Activated CD4-positive, alpha-beta T cell treated with anti-CD3 and anti-CD28 coated beads, Interleukin-2, amount 10 ng/mL, durations not matched to agents 24 days and 14 days (primary cell): ENCODE measurements around the gene LRTM1. TPM values are rescaled to one million over a fixed set of nuclear protein-coding genes. Genes with fewer than 3 reads are reported as not detected.

Experiments
- DNase-seq: peaks from one replicate; pipeline ENCODE4 v3.0.0; 2022
- H3K27ac Mint-ChIP-seq: one replicate; pipeline ENCODE4 v1.8.0; 2022; ENCODE audit warnings: mild to moderate bottlenecking, mixed read lengths
- H3K27me3 Mint-ChIP-seq: one replicate; pipeline ENCODE4 v1.8.0; 2022; ENCODE audit warnings: mixed read lengths
- H3K36me3 Mint-ChIP-seq: one replicate; pipeline ENCODE4 v1.8.0; 2022; ENCODE audit warnings: low read depth, mild to moderate bottlenecking, mixed read lengths
- H3K4me1 Mint-ChIP-seq: one replicate; pipeline ENCODE4 v1.8.0; 2021; ENCODE audit warnings: mixed read lengths
- H3K4me3 Mint-ChIP-seq: one replicate; pipeline ENCODE4 v1.8.0; 2022; ENCODE audit warnings: mild to moderate bottlenecking, moderate library complexity, mixed read lengths
- H3K9me3 Mint-ChIP-seq: one replicate; pipeline ENCODE4 v1.8.0; 2021; ENCODE audit warnings: mixed read lengths
- intact Hi-C: fragments of 100-400 bp; cut with micrococcal nuclease; formaldehyde crosslinking; loops from one replicate; pipeline ENCODE4 v1.15.1; 2023
- total RNA-seq: library from RNA; stranded (reverse); gene quantifications from 2 replicates; pipeline ENCODE4 v1.2.3, GENCODE V29; 2022

The LRTM1 gene
- total RNA-seq, 1 donor from 2014 or later, result not detected

DNA sequence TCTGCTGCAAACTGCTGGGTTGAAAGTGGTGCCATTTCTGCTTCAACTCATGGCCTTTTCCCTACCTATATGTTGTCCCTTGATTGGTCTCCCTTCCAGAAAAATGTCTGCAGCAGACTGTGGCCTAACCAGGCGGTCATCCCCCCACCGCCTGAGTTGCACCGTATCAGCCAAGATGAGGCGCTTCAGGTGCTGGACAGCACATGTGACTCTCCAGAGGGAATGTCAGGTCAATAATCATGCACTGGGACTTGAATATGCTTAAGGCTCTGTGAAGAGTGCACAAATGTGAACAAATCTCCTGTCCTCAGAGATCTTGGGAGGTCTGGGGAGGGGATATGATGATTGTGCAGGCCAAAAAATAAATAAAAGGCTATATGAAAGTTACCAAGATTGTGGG, 32.2 kb downstream of the LRTM1 start:
- Mint-ChIP-seq H3K4me3 (no peak overlapping the region), H3K27me3 (no peaks in the 10 kb centered on the region), H3K9me3 (no peaks in the 10 kb centered on the region), H3K4me1 (no peaks in the 10 kb centered on the region), H3K36me3 (no peaks in the 10 kb centered on the region), H3K27ac (no peak overlapping the region)
- intact Hi-C loops, result no loop called here
- no peak for DNase-seq

GRCh38 chr3:54892168-54892567, 35.7 kb downstream of the LRTM1 start:
- no peaks in the 10 kb centered on the region for H3K36me3 Mint-ChIP-seq
- H3K4me1 Mint-ChIP-seq, result no peaks in the 10 kb centered on the region
- H3K27ac Mint-ChIP-seq, result no peak overlapping the region
- no peaks in the 10 kb centered on the region for H3K9me3 Mint-ChIP-seq
- no peak for DNase-seq
- no peak overlapping the region for H3K4me3 Mint-ChIP-seq
- no peaks in the 10 kb centered on the region for H3K27me3 Mint-ChIP-seq
- intact Hi-C loops, result no loop called here

DNA sequence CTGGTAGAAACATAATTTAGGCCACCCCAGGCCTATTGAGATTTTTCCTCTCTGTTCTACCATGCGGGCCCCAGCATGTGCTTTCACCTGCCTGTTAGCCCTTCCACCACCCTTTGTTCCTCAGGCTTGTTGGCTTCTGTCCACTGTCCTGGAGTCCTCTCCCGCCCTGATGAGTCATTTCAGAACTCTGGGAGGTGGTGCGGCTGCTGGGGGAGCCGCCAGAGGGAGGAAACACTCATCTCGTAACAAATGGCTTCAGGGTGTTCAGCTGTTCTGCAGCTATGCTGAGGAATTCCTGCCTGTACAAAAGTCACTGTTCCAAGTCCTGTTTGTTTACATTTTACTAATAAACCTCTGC, 36.3 kb downstream of the LRTM1 start:
- H3K4me1 Mint-ChIP-seq, result no peaks in the 10 kb centered on the region
- no peaks in the 10 kb centered on the region for H3K9me3 Mint-ChIP-seq
- intact Hi-C loops, result no loop called here
- no peaks in the 10 kb centered on the region for H3K27me3 Mint-ChIP-seq
- H3K36me3 Mint-ChIP-seq, result no peaks in the 10 kb centered on the region
- no peak overlapping the region for H3K27ac Mint-ChIP-seq
- H3K4me3 Mint-ChIP-seq, result no peak overlapping the region
- no peak for DNase-seq

DNA sequence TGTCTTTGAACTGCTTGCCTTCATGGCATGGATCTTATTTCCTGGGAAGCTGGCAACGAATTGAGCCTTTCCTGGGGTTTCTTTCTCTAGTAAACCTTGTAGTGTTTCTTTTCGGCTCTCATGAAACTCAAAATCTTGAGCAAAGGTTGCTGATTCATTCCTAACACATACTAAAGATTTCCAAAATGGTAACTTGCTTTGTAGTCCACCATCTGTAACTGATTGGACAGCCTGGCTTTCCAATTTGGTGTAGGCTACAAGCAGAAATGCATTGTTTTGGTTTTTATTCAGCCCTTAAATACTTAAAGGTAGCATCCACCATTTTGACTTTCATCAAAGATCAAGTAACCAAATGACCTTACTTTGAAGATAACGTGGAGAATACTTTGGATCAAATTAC, 38.1 kb downstream of the LRTM1 start:
- Mint-ChIP-seq H3K27me3 (no peaks in the 10 kb centered on the region), H3K9me3 (no peaks in the 10 kb centered on the region), H3K4me1 (no peaks in the 10 kb centered on the region), H3K4me3 (no peak overlapping the region), H3K36me3 (no peaks in the 10 kb centered on the region), H3K27ac (no peak overlapping the region)
- DNase-seq, result no peak
- intact Hi-C loops, result no loop called here

- intact Hi-C loops, result no loop called here
- no peak overlapping the region for H3K4me3 Mint-ChIP-seq
- H3K27me3 Mint-ChIP-seq, result no peaks in the 10 kb centered on the region
- no peaks in the 10 kb centered on the region for H3K9me3 Mint-ChIP-seq
- H3K27ac Mint-ChIP-seq, result no peak overlapping the region
- H3K4me1 Mint-ChIP-seq, result no peaks in the 10 kb centered on the region
- no peaks in the 10 kb centered on the region for H3K36me3 Mint-ChIP-seq
- no peak for DNase-seq
Measured at GRCh38 chr3:54888873-54889272, 39.0 kb downstream of the LRTM1 start.

GRCh38 chr3:54888162-54888561, 39.7 kb downstream of the LRTM1 start:
- intact Hi-C loops, result no loop called here
- H3K27me3 Mint-ChIP-seq, result no peaks in the 10 kb centered on the region
- no peak for DNase-seq
- H3K4me1 Mint-ChIP-seq, result no peaks in the 10 kb centered on the region
- H3K9me3 Mint-ChIP-seq, result no peaks in the 10 kb centered on the region
- no peaks in the 10 kb centered on the region for H3K36me3 Mint-ChIP-seq
- H3K27ac Mint-ChIP-seq, result no peak overlapping the region
- H3K4me3 Mint-ChIP-seq, result no peak overlapping the region

DNA sequence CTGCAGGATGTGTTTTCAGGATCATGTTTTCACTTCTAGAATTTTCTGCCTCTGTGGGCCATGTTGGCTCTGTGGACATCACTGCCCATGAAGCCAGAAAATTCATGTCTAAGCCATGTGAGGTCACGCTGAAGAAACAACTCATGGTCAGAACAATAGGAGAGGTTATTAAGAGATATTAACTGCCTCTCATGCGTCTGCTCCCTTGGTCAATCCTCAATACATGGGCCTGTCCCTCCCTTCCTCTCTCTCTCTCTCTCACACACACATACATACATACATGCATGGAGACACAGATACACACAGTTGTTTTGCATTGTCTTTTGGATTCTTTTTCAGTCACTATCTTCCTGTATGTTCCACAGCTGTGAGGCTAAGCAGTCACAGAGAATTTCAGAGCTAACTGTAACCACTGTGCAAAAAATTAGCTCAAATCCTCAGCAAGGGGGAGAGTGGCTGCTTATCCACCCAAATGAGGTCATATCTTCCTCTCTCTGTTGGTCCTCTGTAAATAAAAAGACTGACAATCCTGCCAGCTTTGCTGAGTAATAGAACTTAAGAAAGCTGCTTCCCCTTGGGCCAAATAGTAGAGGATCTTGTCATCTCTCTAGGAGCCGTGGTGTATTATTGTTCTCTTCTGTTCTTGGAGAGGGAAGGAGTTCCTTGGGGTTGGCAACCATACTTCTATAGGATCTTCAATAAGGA, 45.6 kb downstream of the LRTM1 start:
- intact Hi-C loops, result no loop called here
- no peaks in the 10 kb centered on the region for H3K36me3 Mint-ChIP-seq
- no peaks in the 10 kb centered on the region for H3K27me3 Mint-ChIP-seq
- peaks cover 5% of the 10 kb centered on the region for H3K9me3 Mint-ChIP-seq
- H3K27ac Mint-ChIP-seq, result no peak overlapping the region
- no peaks in the 10 kb centered on the region for H3K4me1 Mint-ChIP-seq
- no peak for DNase-seq
- no peak overlapping the region for H3K4me3 Mint-ChIP-seq

- Mint-ChIP-seq H3K27ac (no peak overlapping the region), H3K9me3 (peaks cover 5% of the 10 kb centered on the region), H3K27me3 (no peaks in the 10 kb centered on the region), H3K4me3 (no peak overlapping the region), H3K4me1 (no peaks in the 10 kb centered on the region), H3K36me3 (no peaks in the 10 kb centered on the region)
- no peak for DNase-seq
- intact Hi-C loops, result no loop called here
Measured at GRCh38 chr3:54878145-54878544, 49.7 kb downstream of the LRTM1 start.

DNA sequence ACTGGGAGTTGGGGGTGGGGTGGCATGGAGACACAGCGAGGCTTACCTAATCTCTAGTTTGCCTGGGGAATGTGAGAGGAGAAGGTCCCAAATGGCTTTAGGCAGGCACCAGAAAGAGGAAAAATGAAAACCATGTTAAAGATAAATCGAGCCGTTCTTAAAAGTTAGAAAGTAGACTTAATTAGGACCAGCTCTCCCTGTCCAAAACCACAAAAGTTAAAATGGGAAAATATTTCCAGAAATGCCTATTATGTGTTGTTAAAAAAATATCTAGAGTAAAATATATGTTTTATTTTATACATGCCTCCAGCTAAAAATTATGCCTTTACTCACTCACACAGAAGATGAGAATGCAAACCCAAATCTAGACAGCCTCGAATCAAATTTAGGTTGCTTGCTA, 50.1 kb downstream of the LRTM1 start:
- DNase-seq, result no peak
- intact Hi-C loops, result no loop called here
- H3K27me3 Mint-ChIP-seq, result no peaks in the 10 kb centered on the region
- H3K27ac Mint-ChIP-seq, result no peak overlapping the region
- peaks cover 5% of the 10 kb centered on the region for H3K9me3 Mint-ChIP-seq
- no peaks in the 10 kb centered on the region for H3K4me1 Mint-ChIP-seq
- no peak overlapping the region for H3K4me3 Mint-ChIP-seq
- H3K36me3 Mint-ChIP-seq, result no peaks in the 10 kb centered on the region

- intact Hi-C loops, result no loop called here
- Mint-ChIP-seq H3K4me1 (no peaks in the 10 kb centered on the region), H3K36me3 (no peaks in the 10 kb centered on the region), H3K27me3 (no peaks in the 10 kb centered on the region), H3K27ac (no peak overlapping the region), H3K4me3 (no peak overlapping the region), H3K9me3 (peaks cover 5% of the 10 kb centered on the region)
- DNase-seq, result no peak
Measured at GRCh38 chr3:54876694-54877093, 51.2 kb downstream of the LRTM1 start.

GRCh38 chr3:54875596-54876268, 52.1 kb downstream of the LRTM1 start:
- Mint-ChIP-seq H3K27me3 (no peaks in the 10 kb centered on the region), H3K27ac (no peak overlapping the region), H3K9me3 (peaks cover 5% of the 10 kb centered on the region), H3K4me1 (no peaks in the 10 kb centered on the region), H3K4me3 (no peak overlapping the region), H3K36me3 (no peaks in the 10 kb centered on the region)
- intact Hi-C loops, result no loop called here
- DNase-seq, result no peak

GRCh38 chr3:54874816-54875556, 52.9 kb downstream of the LRTM1 start:
- no peaks in the 10 kb centered on the region for H3K36me3 Mint-ChIP-seq
- peaks cover 5% of the 10 kb centered on the region for H3K9me3 Mint-ChIP-seq
- H3K27ac Mint-ChIP-seq, result no peak overlapping the region
- intact Hi-C loops, result no loop called here
- no peaks in the 10 kb centered on the region for H3K4me1 Mint-ChIP-seq
- H3K27me3 Mint-ChIP-seq, result no peaks in the 10 kb centered on the region
- H3K4me3 Mint-ChIP-seq, result no peak overlapping the region
- no peak for DNase-seq

DNA sequence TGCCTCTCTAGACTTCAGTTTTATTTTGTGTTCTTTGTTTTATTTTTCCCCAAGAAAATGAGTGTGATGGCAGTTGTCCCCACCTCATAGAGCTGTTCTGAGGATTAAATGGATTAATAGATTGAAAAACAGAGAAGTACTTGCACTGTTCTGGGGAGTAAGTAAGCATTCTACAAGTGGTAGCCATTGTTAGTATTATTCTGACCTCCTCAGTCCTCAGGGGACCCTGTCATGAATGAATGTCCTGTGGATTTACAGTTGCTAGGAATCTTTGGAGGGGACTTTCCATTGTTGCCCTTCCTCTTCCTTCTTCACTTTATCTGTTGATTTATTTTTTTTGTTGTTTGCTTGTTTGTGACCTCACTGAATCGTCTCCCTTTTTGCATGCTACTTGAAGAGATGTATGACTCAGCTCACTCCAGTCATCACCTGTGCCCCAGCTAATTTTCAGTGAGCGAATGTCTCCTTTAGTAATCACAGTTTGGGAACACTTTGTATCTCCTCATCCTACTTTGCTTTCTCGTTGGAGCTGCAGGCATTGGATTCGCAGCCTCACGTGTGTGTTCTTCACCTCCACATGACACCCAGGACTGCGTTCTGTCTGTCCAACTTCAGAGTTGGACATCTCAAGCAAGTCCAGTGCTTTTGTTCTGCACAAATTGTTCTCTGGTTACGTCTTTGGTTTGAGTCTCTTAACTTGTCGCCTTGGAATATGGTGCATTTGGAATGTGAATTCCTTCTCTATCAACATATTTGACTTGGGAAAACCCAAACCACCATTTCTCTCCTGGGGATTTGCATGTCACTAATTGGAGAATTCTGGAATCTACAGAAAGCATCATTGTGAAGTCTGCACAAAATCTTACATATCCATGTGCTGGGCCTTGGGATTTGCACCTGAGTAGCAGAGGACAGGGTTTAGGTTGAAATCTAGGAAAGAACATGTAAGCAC, 54.5 kb downstream of the LRTM1 start:
- Mint-ChIP-seq H3K27ac (no peak overlapping the region), H3K4me1 (no peaks in the 10 kb centered on the region), H3K9me3 (no peaks in the 10 kb centered on the region), H3K36me3 (no peaks in the 10 kb centered on the region), H3K27me3 (no peaks in the 10 kb centered on the region), H3K4me3 (no peak overlapping the region)
- no peak for DNase-seq
- intact Hi-C loops, result no loop called here
